Left ventricle myocardium superior (tissue), 1 donor: Measurements from ENCODE around the gene SLA2. TPM values are rescaled to one million over a fixed set of nuclear protein-coding genes. Genes with fewer than 3 reads are reported as not detected.
"Not testable (repeated sequence)": the region's sequence is repeated elsewhere in the genome, so short reads cannot be mapped to it uniquely, and the experiment has no call there.

Source experiments
- ATAC-seq: fragments of 200-7000 bp; cut with Tn5 transposase; one replicate; pipeline ENCODE4 v1.9.1; 2020; ENCODE audit warnings: mild to moderate bottlenecking, moderate library complexity
- DNase-seq: peaks from one replicate; pipeline ENCODE4 v3.0.0-alpha.2; 2020
- intact Hi-C: fragments of 100-400 bp; cut with micrococcal nuclease; formaldehyde crosslinking; loops from one replicate; pipeline ENCODE4 v1.11.0; 2022
- total RNA-seq: library from RNA; stranded (reverse); fragmentation: NEBNext Ultra II Directional; extraction: Animal tissue kit (Norgen Biotek cat#: 25700); gene quantifications from one replicate; pipeline ENCODE4 v1.2.1, GENCODE V29; 2021
- donor health status: DM: no; HTN: yes; CAD: no; lungs with severe emphysema.

SLA2 gene
- total RNA-seq, 1 donor from 2014 or later, result 0.47 TPM

DNA sequence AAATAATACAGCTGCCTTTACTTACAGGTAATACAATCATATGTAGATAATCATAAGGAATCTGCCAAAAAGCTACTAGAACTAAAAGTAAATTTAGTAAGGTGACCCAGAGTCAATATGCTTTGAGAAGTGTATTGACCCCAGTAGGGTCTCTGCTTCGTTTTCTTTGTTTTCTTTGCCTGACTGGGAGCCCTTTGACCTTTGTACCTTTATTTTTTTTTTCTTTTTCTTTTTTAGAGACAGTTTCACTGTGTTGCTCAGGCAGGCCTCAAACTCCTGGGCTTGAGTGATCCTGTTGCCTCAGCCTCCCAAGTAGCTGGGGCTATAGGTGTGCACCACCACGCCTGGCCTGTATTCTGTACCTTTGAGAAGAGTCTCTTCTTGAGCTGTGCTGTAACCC, 22.6 kb downstream of the SLA2 start:
- intact Hi-C loops, result no loop called here
- ATAC-seq (no peak), DNase-seq (no peak)

DNA sequence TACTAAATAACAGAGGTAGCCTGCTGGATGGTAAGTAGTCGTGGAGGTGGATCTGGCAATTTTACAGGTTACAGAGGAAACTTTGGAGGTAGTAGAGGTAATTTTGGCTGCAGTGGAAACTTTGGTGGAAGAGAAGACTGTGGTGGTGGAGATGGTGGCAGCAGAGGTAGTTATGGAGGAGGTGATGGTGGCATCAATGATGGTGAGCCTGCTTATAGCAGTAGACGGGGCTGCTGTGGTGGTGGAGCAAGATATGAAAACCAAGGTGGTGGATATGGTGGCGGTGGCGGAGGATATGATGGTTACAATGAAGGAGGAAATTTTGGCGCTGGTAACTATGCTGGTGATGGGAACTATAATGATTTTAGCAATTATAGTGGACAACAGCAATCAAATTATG, 25.1 kb downstream of the SLA2 start:
- DNase-seq (no peak), ATAC-seq (no peak)
- intact Hi-C loops, result no loop called here

DNA sequence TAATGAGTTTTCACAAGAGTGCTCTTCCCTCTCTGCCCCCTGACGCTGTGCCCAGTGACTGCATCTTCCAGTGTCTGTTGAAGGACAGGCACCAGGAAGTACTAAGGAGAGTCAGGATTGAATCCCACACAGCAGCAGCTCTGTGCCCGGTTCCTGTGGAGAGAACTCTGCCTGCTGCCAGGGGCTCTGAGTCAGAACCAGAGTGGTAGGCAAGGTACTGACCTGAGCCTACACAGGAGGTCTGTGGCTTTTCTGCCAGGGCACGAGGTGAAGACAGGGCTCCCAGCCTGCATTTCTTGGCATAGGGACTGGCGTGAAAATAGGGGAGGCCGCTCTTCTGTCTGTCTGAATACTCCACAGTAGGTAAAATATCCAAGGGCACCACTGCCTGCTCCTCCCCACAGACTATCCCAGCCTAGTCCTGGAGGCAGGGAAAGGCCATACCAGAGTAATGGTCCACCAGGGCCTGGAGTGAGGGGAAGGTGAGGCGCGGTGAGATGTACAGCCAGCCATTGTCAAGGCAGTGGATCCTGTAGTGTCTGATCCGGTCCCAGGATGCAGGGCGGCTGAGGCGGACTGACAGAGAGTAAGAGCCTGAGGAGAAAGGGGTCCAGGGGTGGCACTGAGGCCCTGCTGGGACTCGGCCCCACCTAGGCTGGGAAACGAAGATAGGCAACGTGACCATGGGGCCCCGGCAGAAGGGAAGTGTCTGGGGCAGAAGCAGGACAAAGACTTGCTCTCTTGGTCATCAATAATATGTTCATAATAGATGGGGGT, 31.0 kb downstream of the SLA2 start:
- intact Hi-C loops, result no loop called here
- DNase-seq (no peak), ATAC-seq (peak; percentile 47)

DNA sequence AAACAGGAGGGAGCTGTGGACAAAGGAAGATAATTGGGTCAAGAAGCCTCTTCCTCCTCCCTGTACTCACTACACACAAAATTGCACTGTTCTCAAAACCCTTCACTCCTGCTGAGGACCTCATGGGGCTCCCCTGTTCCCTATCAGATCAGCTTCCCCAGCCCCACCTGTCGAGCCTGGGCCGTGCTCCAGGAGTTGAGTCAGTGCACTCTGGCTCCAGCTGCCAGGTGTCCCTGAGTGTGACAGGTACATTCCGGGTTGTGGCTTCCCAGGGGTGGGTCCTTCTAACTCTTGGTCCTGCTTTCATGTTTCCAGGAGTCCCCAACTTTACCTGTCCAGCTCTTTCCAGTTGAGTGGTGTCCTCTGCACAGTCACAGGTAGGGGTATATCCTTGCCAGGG, 32.0 kb downstream of the SLA2 start:
- intact Hi-C loops, result no loop called here
- ATAC-seq (no peak), DNase-seq (no peak)

DNA sequence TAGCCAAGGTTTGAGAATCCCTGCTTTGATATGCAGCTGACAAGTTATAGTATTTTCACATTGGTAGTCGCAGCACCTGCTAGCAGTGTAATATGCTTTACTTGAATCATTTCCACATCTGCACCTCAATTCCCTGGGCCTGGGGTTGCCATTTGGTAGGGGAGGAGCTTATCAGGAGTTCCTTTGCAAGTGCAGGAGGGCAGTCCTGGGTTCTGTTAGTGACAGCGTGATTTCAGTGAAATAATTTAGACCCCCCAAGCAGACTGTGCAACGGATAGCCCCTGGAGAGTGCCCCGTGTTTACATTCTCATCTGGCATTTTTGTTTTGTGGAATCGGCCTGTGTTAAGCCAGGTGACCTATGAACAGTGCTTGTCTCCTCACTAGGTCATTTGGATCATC, 34.4 kb downstream of the SLA2 start:
- intact Hi-C loops, result no loop called here
- ATAC-seq, result no peak
- DNase-seq, result no peak

DNA sequence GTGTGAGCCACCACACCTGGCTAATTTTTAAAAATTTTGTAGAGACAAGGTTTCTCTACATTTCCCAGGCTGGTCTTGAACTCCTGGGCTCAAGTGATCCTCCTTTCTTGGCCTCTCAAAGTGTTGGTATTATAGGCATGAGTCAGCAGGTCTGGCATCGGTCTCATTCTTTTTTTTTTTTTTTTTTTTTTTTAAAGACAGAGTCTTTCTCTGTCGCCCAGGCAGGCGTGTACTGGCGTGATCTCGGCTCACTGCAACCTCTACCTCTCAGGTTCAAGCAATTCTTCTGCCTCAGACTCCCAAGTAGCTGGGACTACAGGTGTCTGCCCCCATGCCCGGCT, 37.6 kb downstream of the SLA2 start:
- ATAC-seq, DNase-seq, intact Hi-C loops: not testable (repeated sequence)

DNA sequence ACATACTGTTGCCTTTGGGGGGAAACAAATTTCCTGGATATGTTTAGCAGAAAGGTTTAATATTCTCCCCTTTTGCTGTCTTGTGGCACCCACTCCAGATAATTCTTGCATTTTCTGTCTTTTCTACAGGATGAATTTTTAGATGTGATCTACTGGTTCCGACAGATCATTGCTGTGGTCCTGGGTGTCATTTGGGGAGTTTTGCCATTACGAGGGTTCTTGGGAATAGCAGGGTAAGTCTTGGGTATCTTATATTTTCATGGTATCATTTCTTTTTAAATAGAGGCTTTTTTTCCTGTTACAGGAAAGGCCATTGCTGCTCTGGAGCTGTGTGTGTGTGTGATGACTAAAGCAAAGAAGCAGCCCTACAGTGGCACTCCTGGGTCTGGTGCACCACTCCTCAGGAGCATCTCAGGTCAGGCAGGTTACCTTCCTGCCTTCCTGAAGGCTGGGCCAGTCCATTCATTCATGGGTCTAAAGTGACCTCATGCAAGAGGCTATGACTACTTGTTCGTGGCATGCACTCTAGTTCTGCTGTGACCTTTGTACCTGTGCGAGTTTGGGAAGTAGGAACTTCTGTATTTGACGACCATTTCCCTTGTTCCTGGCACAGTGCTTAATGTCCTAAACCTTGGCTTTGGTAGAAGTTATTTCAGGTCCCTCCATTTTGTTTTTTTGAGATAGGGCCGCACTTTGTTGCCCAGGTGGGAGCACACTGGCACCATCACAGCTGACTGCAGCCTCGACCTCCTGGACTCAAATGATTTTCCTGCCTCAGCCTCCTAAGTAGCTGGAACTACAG, 38.2 kb downstream of the SLA2 start:
- DNase-seq, result no peak
- intact Hi-C loops, result no loop called here
- ATAC-seq, result no peak

DNA sequence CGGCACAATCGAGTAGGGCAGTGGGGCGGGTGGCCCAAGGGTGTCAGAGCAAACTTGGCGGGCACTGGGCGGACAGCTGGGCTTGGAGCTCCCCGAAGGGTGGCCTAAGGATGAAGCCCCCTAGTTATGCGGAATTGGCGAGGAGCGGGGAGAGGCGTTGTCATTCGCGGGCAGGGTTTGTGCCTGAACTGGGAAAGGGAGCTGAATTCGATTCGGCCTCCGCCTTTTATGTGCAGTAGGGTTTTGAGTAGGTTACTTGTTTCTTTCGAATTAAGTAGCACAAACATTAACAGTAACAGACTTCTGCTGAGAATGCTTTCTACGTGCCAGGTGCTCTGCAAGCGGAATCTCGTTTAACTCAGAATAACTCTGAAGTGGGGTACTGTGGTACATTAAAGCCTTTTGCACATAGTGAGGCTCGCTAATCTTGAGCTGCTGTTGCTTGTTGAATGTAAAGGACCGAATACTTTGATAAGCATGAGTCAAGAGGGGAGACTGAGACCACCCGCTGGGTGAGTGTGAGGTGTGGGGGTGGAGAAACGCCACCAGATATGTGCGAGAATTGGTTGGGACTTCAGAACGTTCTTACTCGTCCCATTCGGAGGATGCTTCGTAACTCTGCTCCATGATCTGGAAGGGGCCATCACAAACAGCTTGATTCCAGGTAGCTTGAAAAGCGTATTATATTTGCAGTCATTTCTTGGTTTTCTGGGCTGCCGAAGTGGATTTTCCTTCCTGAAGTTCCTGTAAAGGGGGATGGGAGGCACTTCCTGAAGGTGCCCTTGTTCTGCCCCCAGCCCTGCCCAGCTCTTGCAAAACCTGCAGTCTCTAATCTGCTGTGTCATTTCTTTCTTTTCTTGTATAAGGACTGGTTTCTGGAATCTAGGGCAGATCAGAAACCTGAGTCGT, 39.6 kb downstream of the SLA2 start:
- ATAC-seq (no peak), DNase-seq (no peak)
- intact Hi-C loops, result no loop called here

DNA sequence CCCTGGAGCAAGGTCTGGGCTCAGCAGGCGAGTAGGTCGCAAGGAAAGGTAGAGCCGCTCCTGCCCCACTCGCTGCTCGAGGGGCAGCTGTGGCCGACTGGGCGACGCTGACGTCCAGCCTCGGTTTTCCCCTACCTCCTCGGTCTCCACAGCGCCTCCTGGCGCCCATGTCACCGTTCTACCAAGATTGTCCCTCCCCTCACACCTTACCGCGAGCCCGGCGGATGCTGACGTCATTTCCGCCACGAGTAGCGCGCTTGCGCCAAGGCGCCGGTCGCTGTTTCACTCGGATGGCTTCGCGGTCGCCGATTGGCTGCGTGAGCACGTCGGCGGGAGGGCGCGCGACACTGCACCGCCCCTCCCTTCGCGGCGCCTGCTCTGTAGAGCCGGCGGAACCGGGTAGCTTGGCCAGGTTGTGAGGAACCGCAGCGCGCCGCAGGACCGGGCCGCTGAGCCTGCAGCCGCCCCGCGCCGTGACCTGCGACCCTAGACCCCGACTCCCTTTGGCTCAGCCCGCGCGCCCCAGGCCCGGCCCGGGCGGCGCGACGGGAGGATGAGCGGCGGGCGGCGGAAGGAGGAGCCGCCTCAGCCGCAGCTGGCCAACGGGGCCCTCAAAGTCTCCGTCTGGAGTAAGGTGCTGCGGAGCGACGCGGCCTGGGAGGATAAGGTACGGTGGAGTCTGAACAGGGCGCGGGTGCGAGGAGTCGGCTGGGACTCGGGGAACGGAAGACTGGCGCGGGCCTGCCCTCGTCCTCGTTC, 40.4 kb downstream of the SLA2 start, which contains the start of gene RAB5IF:
Gene RAB5IF (plus strand): TSS at position 381 of the 759 bp plus-strand sequence. CDS start 173 bp downstream, at position 554.
- peak; percentile 98 for ATAC-seq
- DNase-seq, result peak; percentile 100
- intact Hi-C loops, result no loop called here

DNA sequence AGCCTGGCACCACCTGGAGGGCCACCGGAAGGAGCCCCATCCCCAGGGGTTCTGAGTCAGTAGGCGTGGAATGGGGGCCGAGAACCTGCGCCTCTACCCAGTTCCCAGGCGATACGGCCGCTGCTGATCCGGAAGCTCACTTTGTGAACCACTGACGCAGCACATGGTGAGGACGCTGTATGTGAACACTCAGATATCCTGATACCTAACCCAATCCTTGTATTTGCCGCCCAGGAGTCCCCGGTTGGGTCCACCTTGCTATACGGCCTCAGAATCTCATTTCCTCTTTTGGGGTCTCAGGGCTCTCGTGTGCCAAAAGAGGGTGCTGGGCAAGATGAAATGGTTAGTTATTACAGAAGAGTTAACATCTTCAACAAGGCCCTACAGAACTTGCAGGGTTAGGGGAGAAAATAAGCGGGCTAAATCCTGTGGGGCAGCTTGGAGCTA, 41.0 kb downstream of the SLA2 start:
- DNase-seq, result peak; percentile 50
- intact Hi-C loops, result no loop called here
- ATAC-seq, result peak; percentile 7

DNA sequence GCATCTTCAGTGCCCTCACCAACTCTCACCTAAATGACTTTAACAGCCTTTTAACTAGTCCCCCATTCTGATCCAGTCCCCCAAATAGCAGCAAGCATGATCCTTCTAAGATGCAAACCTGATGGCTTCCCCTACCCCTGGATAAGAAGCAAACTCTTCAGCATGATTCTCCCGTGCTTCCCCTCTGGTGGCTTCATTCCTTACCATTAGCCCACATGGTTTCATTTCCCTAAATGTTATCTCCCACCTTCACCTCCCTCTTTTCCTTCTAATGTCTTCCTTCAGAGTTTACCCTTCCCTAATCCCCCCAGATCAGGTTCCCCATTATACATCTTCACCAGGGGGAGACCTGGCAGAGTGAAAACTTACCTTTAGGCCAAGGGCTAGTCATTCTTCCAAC, 44.5 kb downstream of the SLA2 start:
- DNase-seq (no peak), ATAC-seq (no peak)
- intact Hi-C loops, result no loop called here

DNA sequence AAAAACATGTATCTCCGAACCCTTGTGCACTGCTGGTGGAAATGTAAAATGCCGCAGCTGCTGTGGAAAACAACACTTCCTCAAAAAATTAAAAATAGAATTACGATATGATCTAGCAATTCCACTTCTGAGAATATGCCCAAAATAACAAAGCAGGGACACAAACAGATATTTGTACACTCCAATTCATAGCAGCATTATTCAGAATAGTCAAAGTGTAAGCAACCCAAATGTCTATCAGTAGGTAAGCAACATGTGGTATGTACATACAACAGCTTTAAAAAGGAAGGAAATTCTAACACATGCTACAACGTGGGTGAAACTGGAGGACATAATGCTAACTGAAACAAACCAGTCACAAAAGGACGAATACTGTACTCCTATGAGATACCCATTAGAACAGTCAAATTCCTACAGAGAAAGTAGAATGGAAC, 46.1 kb downstream of the SLA2 start:
- ATAC-seq, result no peak
- intact Hi-C loops, result no loop called here
- no peak for DNase-seq

DNA sequence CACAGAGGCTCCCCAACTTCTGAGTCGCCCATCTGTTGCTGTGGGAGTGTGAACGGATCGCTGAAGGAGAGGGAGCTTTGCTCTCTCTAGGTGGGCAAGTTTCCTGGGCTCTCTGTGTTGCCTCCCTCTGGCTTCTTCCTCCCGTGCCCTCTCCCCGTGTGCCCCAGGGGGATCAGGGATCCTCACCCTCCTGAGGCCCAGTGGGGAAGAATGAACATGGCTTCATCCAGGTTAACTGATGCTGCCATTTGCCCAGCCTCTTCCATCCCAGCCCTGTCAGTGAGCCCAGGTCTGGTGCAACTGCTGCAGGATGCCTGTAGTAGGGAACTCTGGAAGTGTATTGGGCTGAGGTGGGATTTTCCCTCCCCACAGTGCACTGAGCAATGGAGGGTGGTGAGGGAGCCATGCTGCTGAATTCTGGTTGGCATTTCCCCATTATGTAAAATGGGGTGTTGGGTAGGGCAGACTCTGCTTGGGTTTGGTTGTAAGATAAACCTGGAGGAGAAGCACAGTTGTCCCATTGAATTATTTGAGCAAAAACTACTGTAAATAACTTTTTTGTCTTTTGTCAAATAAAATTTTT, 52.6 kb downstream of the SLA2 start:
- DNase-seq, result no peak
- no peak for ATAC-seq
- intact Hi-C loops, result no loop called here

DNA sequence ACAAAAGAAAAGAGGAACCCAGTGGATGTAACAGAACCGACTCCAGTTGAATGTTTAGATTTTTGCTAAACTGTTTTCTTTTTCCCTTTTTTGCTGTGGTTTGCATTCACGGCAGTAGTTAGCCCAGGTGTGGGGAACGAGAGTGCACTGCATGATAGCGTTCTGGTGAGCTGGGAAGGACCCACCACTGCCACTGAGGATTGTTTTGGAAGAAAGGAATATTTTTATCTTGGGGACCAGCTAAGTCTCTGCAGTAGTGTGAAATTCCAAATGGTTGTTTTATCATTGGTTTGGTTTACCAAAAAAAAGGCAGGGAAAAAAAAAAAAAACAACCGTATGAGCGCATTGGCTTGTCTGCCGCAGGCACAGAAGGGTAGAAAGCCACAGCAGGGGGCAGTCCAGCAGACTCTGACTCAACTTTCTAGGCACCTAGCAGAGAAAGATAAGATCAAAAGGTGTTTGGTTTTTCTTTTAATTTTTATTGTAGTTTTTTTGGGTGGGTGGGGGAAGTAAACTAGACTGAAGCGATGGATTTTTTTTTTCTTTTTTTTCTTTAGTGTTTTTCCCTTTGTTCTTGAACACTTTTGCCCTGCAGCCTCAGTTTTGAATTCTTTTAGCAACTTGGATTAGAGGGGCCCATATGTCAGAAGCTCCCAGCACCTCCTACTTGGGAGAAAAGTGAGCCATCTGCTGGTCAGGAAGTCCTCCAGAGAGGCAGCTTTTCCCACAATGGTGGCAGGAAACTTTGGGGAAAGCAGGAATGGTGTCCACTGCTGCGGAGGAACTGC, 53.9 kb downstream of the SLA2 start:
- ATAC-seq (peak; percentile 57), DNase-seq (no peak)
- intact Hi-C loops, result no loop called here

DNA sequence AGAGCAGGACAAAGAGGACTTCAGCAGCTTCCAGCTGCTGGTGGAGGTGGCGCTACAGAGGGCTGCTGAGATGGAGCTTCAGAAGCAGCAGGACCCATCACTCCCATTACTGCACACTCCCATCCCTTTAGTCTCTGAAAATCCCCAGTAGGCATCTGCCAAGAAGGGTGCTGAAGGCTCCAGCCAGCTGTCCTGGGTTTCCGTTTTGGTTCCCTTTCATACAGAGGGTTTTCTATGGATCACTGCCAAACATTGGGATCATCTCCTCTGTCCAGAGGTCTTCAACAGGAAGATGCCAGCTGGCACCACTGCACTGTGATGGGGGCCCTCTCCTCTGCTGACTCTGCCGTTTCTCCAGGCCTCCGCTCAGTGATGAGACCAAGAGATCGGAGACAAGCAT, 54.7 kb downstream of the SLA2 start:
- no peak for DNase-seq
- intact Hi-C loops, result no loop called here
- ATAC-seq, result no peak

DNA sequence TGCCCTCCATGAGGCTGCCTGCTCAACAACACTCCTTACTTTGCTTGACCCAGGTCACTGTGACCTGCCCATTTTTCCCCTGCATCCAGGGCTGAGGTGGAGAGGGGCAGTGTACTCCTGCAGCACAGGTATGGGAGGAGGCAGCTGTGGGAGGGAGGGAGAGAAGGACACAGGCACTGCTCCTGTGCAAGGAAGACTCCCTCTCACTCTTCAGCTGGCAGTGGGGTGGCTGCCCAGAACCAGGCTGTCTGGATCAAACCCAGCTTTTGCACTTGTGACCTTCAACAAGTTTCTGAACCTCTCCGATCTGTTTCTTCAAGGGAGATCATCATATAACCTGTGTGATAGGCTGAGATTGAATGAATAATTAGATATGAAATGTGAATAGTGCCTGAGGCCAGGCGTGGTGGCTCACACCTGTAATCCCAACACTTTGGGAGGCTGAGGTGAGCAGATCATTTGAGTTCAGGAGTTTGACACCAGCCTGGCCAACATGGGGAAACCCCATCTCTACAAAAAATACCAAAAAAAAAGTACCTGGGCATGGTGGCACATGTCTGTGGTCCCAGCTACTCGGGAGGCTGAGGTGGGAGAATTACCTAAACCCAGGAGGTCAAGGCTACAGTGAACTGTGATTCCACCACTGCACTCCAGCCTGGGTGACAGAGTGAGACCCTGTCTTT, 58.5 kb downstream of the SLA2 start:
- intact Hi-C loops, result no loop called here
- ATAC-seq, result peak; percentile 45
- DNase-seq, result no peak

DNA sequence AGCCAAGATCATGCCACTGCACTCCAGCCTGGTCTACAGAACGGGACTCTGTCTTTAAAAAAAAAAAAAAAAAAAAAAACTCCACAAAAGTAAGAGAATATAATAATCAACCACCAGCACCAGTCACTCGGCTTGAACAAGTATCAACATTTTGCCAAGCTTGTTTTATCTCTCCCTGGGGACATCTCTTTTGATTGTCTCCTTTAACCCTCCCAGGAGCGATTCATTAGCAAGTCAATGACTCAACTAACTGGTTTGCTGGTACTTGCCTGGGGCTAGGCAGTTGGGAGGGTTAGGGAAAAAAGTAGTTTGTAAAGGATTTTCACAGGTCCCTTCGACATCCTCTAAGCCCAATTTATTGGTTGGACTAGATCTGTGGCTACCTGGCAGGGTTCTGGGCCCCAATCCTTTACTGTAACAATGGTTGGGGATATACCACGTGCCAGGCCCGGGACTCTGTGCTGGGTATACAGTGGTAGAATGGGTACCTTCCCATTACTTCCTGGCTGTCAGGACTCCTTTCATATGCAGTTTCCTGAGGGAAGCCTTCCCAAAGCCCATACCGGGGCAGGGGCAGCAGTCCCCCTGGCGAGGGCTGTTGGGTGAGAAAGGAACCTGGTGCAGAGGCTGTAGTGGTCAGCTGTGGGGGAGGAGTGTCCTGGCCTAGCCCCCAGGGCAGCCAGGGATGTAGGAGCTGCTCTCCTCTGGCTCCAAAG, 60.4 kb downstream of the SLA2 start:
- DNase-seq, result no peak
- ATAC-seq, result no peak
- intact Hi-C loops, result no loop called here
